SU-DHL-6 (cell line): ENCODE measurements around the gene BCAS1.

Source experiments
- H2AFZ ChIP-seq: fragments of 200-600 bp; sonication (generic); 2 replicates; pipeline ENCODE4 v1.6.1; 2014; ENCODE audit warnings: low read depth, mild to moderate bottlenecking, moderate library complexity, mixed read lengths, antibody characterized with exemption, low read length; ENCODE audit not compliant: severe bottlenecking
- H3F3A ChIP-seq: fragments of 200-600 bp; shearing (Covaris generic); 2 replicates; pipeline ENCODE4 v1.6.0; 2016; ENCODE audit warnings: antibody characterized with exemption, mild to moderate bottlenecking; ENCODE audit not compliant: insufficient read depth
- H3K27ac ChIP-seq: fragments of 200-600 bp; sonication (generic); 2 replicates; pipeline ENCODE4 v1.5.1; 2016; ENCODE audit warnings: low read depth, mild to moderate bottlenecking, low read length, moderate library complexity, mixed read lengths
- H3K27me3 ChIP-seq: fragments of 200-600 bp; sonication (generic), shearing (Covaris generic); 2 replicates; pipeline ENCODE4 v1.6.0; 2014; ENCODE audit warnings: mild to moderate bottlenecking, low read length
- H3K36me3 ChIP-seq: fragments of 200-600 bp; sonication (generic); 2 replicates; pipeline ENCODE4 v1.6.1; 2014; ENCODE audit warnings: mild to moderate bottlenecking, low read length, mixed read lengths
- H3K4me2 ChIP-seq: fragments of 300-600, 200-600 bp; shearing (Covaris generic), sonication (generic); 2 replicates; pipeline ENCODE4 v1.6.0; 2014; ENCODE audit warnings: low read length, low read depth, mild to moderate bottlenecking; ENCODE audit not compliant: poor library complexity, severe bottlenecking
- H3K4me3 ChIP-seq: fragments of 200-600 bp; sonication (generic); 2 replicates; pipeline ENCODE4 v1.5.1; 2014; ENCODE audit warnings: antibody characterized with exemption, low read length, mild to moderate bottlenecking, mixed read lengths; ENCODE audit not compliant: insufficient read depth, poor library complexity, severe bottlenecking
- H3K79me2 ChIP-seq: fragments of 200-600 bp; sonication (generic); 2 replicates; pipeline ENCODE4 v1.6.1; 2014; ENCODE audit warnings: mild to moderate bottlenecking, low read length, moderate library complexity; ENCODE audit not compliant: insufficient read depth
- H3K9ac ChIP-seq: fragments of 200-600 bp; sonication (generic); 2 replicates; pipeline ENCODE4 v1.7.0; 2014; ENCODE audit warnings: mild to moderate bottlenecking, low read length
- H3K9me2 ChIP-seq: fragments of 200-600 bp; sonication (generic); replicated peaks from 2 replicates; pipeline ENCODE4 v1.6.1; 2014; ENCODE audit warnings: low read length; ENCODE audit not compliant: insufficient read depth
- H3K9me3 ChIP-seq: fragments of 200-600 bp; sonication (generic); 2 replicates; pipeline ENCODE4 v1.6.1; 2014; ENCODE audit warnings: low read length, mixed read lengths; ENCODE audit not compliant: insufficient read depth
- H4K20me1 ChIP-seq: fragments of 200-600 bp; sonication (generic); 2 replicates; pipeline ENCODE4 v1.6.1; 2014; ENCODE audit warnings: low read depth, mild to moderate bottlenecking, antibody characterized with exemption, low read length, moderate library complexity, mixed read lengths
- CTCF ChIP-seq: fragments of 200-600 bp; sonication (generic); IDR thresholded peaks from one replicate; pipeline ENCODE4 v1.5.1; 2017; ENCODE audit warnings: antibody characterized with exemption, mild to moderate bottlenecking, low read length, moderate library complexity; ENCODE audit not compliant: insufficient read depth, poor library complexity, severe bottlenecking
- EZH2phosphoT487 ChIP-seq: fragments of 200-600 bp; sonication (generic), shearing (Covaris generic); conservative IDR thresholded peaks from 2 replicates; pipeline ENCODE4 v1.6.1; 2018; ENCODE audit warnings: mild to moderate bottlenecking, antibody characterized with exemption, low read length, moderate library complexity, mixed read lengths

Gene BCAS1

GRCh38 chr20:53894707-53895384 is 175.5 kb downstream of the BCAS1 start:
- Histone ChIP-seq H3K9me2 (no peaks in the 10 kb centered on the region), H4K20me1 (no peaks in the 10 kb centered on the region), H3K27ac (peak overlapping the region; percentile 97), H3K27me3 (no peaks in the 10 kb centered on the region), H3K36me3 (no peaks in the 10 kb centered on the region), H2AFZ (peak overlapping the region; percentile 53), H3K4me3 (peak overlapping the region; percentile 24), H3K79me2 (no peaks in the 10 kb centered on the region), H3K4me2 (peak overlapping the region; percentile 75), H3F3A (peaks cover 66% of the 10 kb centered on the region), H3K9ac (peak overlapping the region; percentile 56), H3K9me3 (no peaks in the 10 kb centered on the region)
- no peak for TF ChIP-seq EZH2phosphoT487
- no peak for TF ChIP-seq CTCF
